Measurements from ENCODE around the gene NHSL2.

GRCh38 chrX:72001906-72002305, 91.3 kb downstream of the NHSL2 start:
- TF ChIP-seq, protein P1, sequence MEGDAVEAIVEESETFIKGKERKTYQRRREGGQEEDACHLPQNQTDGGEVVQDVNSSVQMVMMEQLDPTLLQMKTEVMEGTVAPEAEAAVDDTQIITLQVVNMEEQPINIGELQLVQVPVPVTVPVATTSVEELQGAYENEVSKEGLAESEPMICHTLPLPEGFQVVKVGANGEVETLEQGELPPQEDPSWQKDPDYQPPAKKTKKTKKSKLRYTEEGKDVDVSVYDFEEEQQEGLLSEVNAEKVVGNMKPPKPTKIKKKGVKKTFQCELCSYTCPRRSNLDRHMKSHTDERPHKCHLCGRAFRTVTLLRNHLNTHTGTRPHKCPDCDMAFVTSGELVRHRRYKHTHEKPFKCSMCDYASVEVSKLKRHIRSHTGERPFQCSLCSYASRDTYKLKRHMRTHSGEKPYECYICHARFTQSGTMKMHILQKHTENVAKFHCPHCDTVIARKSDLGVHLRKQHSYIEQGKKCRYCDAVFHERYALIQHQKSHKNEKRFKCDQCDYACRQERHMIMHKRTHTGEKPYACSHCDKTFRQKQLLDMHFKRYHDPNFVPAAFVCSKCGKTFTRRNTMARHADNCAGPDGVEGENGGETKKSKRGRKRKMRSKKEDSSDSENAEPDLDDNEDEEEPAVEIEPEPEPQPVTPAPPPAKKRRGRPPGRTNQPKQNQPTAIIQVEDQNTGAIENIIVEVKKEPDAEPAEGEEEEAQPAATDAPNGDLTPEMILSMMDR (IDR thresholded peaks at IDR 0.05), result no peak
- no peak for TF ChIP-seq POLR2A (IDR thresholded peaks at IDR 0.05)

Data from body of pancreas (tissue), 4 donors.